ENCODE measurements around the gene EIF4E1B.

DNA sequence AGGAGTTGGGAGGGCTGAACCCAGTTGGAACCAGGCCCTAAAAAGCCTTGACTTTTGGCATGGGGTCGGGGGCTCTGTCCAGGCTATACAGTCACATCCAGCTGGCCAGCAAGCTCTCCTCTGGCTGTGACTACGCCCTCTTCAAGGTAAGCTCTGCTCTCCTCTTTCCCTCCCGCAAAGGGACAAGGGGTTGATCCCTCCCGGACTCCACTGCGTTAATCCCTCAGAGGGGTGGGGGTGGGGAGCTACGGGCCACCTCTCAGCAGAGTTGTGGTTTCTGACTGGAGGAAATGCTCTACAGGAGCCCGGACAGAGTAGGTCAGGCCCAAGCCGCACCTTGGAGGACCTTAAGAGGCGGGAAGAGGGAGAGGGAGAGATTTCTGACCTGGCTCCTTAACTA lies 13.8 kb downstream of the EIF4E1B start:
- TF ChIP-seq POLR2A (IDR thresholded peaks at IDR 0.05), result no peak
- TF ChIP-seq, protein P1, sequence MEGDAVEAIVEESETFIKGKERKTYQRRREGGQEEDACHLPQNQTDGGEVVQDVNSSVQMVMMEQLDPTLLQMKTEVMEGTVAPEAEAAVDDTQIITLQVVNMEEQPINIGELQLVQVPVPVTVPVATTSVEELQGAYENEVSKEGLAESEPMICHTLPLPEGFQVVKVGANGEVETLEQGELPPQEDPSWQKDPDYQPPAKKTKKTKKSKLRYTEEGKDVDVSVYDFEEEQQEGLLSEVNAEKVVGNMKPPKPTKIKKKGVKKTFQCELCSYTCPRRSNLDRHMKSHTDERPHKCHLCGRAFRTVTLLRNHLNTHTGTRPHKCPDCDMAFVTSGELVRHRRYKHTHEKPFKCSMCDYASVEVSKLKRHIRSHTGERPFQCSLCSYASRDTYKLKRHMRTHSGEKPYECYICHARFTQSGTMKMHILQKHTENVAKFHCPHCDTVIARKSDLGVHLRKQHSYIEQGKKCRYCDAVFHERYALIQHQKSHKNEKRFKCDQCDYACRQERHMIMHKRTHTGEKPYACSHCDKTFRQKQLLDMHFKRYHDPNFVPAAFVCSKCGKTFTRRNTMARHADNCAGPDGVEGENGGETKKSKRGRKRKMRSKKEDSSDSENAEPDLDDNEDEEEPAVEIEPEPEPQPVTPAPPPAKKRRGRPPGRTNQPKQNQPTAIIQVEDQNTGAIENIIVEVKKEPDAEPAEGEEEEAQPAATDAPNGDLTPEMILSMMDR (IDR thresholded peaks at IDR 0.05 in 4 of 5, conservative IDR thresholded peaks at IDR 0.05 in 1 of 5), result no peak
